ENCODE data around the gene SLC2A6. TPM values are rescaled to one million over a fixed set of nuclear protein-coding genes. Genes with fewer than 3 reads are reported as not detected.

SLC2A6 gene
- total RNA-seq, 4 donors from 2014 or later = 2.1 to 4.9 (median 4.1) TPM

DNA sequence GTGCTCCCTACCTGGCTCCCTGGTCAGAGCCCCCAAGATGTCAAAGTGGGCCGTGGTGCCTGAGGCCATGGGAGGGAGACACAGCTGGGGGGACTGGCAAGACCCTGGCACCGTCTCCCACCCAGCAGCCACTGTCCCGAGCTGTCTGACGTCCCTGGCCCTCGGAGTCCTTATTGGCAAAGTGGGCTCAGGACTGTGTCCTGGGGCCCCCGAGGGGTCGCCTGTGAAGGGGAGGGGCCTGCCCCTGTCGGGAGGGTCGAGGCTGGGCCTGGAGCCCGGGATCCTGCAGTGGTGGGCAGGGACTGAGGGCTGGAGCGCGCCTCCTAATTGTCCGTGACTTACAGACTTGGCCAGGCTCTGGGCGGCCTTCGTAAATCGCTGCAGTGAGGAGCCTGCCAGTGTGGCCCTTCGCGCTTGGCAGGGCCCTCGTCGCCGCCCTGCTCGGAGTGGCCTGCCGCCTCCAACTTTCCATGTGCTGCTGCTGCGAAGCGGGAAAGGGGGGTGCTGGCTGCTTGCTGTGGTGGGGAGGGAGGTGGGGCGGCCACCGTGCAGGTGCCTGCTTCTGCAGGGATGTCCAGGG lies 32.1 kb upstream of the SLC2A6 start:
- TF ChIP-seq, protein P1, sequence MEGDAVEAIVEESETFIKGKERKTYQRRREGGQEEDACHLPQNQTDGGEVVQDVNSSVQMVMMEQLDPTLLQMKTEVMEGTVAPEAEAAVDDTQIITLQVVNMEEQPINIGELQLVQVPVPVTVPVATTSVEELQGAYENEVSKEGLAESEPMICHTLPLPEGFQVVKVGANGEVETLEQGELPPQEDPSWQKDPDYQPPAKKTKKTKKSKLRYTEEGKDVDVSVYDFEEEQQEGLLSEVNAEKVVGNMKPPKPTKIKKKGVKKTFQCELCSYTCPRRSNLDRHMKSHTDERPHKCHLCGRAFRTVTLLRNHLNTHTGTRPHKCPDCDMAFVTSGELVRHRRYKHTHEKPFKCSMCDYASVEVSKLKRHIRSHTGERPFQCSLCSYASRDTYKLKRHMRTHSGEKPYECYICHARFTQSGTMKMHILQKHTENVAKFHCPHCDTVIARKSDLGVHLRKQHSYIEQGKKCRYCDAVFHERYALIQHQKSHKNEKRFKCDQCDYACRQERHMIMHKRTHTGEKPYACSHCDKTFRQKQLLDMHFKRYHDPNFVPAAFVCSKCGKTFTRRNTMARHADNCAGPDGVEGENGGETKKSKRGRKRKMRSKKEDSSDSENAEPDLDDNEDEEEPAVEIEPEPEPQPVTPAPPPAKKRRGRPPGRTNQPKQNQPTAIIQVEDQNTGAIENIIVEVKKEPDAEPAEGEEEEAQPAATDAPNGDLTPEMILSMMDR (IDR thresholded peaks at IDR 0.05) = no peak
- ATAC-seq (ENCODE audit: low FRiP score) (no peak), DNase-seq (ENCODE audit: low spot score) (no peak)

DNA sequence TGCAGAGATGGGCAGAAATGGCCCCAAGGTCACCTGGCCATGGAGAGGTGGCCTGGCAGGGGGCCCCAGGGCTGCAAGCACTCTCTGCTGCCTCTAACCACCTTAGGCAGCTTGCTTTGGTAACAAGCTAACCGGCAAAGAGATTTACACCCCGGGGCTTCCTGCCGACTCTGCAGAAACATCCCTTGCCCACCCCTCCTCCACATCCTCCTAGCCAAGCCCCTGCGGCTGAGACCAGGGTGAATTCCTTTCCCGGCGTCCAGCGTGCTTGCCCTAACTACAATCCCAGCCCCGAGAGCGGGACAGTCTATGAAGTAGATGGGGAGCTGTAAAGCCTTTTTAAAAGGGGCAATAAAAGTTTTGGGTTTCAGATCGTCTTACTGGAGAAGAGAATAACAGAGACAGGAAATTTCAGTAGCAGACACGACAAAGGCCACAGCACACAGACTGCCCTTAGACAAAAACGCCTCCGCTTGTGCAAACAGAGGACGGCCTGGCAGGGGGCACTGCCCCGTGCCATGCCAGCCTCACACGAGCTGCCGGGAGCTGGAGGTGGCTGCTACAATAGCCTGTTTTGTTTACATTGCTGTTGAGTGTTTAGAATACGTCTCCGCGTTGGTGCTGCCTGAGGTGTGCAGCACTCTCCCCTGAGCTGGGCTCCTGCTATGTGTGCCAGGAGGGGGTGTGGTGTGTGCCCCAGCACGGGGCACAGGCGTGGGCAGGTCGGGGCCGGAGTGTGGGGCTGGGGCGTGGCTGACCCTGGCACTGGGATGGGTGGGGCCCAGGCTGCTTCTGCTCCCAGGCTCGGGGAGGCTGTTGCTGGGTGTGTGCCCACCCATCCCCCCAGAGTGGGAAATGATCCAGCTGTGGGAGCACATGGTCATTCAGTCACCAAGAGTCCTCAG lies 30.5 kb upstream of the SLC2A6 start:
- TF ChIP-seq, protein P1 (IDR thresholded peaks at IDR 0.05) = no peak
- DNase-seq (ENCODE audit: low spot score) (no peak), ATAC-seq (ENCODE audit: low FRiP score) (no peak)

DNA sequence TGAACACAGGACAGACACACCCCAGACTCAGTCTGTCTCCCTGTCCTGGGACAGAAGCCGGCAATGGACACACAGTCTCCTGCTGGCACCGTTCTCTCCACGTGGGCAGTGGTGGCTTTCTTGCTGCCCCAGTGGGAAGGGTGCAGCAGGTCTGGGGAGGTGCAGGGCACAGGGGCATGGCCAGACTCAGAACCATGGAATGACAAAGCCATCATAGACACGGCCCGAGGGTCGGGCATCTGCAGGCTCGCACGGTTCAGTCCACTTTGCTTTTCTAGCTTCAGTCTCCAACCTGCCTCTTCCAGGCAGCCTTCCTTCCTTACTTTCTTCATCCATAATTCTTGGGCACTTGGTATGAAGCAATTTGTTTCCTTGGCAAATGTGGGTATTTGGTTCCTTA lies 29.1 kb upstream of the SLC2A6 start:
- TF ChIP-seq, protein P1 (IDR thresholded peaks at IDR 0.05) = no peak
- ATAC-seq (ENCODE audit: low FRiP score) = no peak
- DNase-seq (ENCODE audit: low spot score) = no peak

DNA sequence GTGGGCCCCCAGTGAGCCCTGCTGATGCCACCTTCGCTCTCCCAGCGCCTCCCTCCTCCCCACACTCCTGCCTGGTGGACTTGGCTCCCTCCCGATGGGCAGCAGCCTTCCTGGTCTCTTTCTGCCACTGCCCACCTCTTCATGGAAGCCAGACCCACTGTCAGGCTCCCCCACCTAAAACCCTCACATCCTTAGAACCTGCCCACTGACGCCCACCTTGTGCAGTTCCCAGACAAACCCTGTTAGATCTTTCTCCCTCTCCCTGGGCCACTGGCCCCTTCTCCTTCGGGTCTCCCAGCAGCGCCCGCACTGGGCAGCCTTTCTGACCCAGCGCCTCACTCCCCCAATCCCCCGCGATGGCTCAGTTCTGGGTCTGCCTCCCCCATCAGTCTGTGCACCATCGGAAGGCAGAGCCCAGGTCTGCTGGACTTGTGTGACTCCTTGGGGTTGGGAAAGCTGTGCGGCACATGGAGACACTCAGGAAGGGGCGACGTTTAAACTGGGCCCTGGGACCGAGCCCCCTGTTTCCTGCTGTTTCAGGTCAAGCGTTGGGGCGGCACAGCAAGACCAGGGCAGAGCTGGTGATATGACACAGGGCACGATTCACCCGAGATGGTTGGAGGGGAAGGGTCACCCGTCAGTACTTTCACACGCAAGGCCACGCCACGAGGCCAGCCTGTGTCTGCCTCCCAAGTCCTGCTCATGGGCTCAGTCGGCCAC lies 28.5 kb upstream of the SLC2A6 start:
- TF ChIP-seq, protein P1 (IDR thresholded peaks at IDR 0.05) = no peak
- ATAC-seq (ENCODE audit: low FRiP score) (no peak), DNase-seq (ENCODE audit: low spot score) (no peak)

DNA sequence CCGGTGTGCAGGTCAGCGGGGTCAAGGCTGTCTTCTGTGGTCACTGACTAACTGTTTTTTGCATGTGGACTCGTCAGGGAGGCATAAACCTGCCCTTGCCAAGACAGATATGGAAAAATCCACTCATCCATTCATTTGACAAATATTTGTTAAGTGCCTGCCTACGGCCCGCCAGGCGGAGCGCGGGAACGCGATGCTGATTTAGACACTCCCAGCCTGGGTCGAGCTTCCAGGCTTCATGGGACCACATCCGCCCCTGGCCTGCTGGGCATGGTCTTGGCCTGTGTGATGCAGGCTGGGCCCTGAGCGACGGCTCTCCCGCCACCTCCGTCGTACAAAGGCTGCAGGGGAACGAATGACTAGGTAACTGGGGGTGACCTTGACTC lies 27.7 kb upstream of the SLC2A6 start:
- ATAC-seq (ENCODE audit: low FRiP score) = peak; percentile 68
- TF ChIP-seq, protein P1 (IDR thresholded peaks at IDR 0.05) = no peak
- no peak for DNase-seq (ENCODE audit: low spot score)

DNA sequence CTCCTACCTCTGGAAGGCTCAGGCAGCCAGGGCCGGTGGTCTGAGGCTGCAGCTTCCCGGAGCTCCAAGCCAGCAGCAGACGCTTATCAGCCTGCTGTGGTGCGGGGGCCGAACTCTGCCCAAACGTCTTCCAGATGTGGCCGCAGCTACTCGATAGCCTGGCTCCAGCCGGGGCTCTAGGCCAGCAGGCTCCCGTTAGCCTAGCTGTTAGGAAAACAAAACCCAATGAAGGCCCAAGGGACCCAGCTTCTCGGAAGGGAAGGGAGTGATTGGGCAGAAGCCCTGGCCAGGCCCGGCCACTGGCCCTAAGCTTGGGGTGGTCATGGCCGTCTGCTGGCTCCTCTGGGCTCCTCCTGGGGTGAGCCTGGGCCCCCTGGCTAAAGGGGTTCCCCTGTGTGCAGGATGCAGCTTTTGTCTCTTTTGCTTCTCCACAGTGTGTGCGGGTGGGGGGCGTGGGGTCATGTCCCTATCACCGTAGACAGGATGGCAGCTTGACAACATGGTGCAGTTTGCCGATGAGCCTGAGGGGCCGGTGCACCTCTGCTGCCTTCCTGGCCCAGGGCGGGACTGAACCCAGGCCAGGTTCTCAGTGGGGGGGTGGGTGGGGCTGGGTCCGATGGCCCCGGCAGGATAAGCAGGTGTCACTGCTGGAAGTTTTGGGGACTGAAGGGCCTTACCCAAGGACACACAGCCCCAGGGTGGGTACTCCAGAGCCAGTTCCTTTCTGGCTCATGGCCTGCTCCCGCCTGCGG lies 27.2 kb upstream of the SLC2A6 start:
- no peak for DNase-seq (ENCODE audit: low spot score)
- no peak for ATAC-seq (ENCODE audit: low FRiP score)
- TF ChIP-seq, protein P1 (IDR thresholded peaks at IDR 0.05) = no peak
